Caco-2 (cell line): ENCODE data around the gene KRT71. TPM values are rescaled to one million over a fixed set of nuclear protein-coding genes. Genes with fewer than 3 reads are reported as not detected.

Experiments used
- BruUV-seq: library from RNA; stranded (reverse); fragments of 400-500 nt; replicated peaks from 2 replicates; lab custom pipeline; 2021; lab: Mats Ljungman, UMichigan
- CTCF ChIA-PET: fragments of 300-600 bp; sonication (Branson Sonifier 250); formaldehyde crosslinking; loops from one replicate; lab custom pipeline; 2022; ENCODE audit warnings: antibody characterized with exemption; lab: Charles Lee
- POLR2A ChIA-PET: fragments of 300-600 bp; sonication (Branson Sonifier 250); formaldehyde crosslinking; loops from one replicate; lab custom pipeline; 2022; ENCODE audit warnings: antibody characterized with exemption; lab: Charles Lee
- DNase-seq, 2 experiments: peaks; one replicate each; pipeline versions ENCODE4 v3.0.0 to v3.0.0-alpha.2; 2020 to 2022
- H3K27me3 ChIP-seq: replicated peaks from 2 replicates; pipeline ENCODE4 v1.6.0; 2011; ENCODE audit warnings: low read length; ENCODE audit not compliant: control insufficient read depth, insufficient read depth
- H3K36me3 ChIP-seq: 2 replicates; pipeline ENCODE4 v1.5.1; 2011; ENCODE audit warnings: low read length; ENCODE audit not compliant: control insufficient read depth, insufficient read depth
- H3K4me1 ChIP-seq: fragments of 250-450 bp; sonication (Bioruptor Pico); 2 replicates; pipeline ENCODE4 v1.5.1; 2020; ENCODE audit warnings: mild to moderate bottlenecking
- H3K4me3 ChIP-seq: 2 replicates; pipeline ENCODE4 v1.5.1; 2011; ENCODE audit warnings: low read depth, mild to moderate bottlenecking, control low read depth, low read length
- H3K9me3 ChIP-seq: fragments of 250-450 bp; sonication (Bioruptor Pico); 2 replicates; pipeline ENCODE4 v1.5.1; 2020; ENCODE audit warnings: mild to moderate bottlenecking, moderate library complexity
- H3K27ac Mint-ChIP-seq: one replicate; pipeline ENCODE4 v1.8.0; 2022; ENCODE audit warnings: mixed read lengths; ENCODE audit not compliant: unreplicated experiment
- H3K27me3 Mint-ChIP-seq: one replicate; pipeline ENCODE4 v1.8.0; 2022; ENCODE audit warnings: mixed read lengths; ENCODE audit not compliant: insufficient read depth, unreplicated experiment
- H3K36me3 Mint-ChIP-seq: one replicate; pipeline ENCODE4 v1.8.0; 2022; ENCODE audit warnings: mild to moderate bottlenecking, mixed read lengths; ENCODE audit not compliant: insufficient read depth, unreplicated experiment
- H3K4me1 Mint-ChIP-seq: one replicate; pipeline ENCODE4 v1.8.0; 2022; ENCODE audit warnings: low read depth, mixed read lengths; ENCODE audit not compliant: unreplicated experiment
- H3K4me3 Mint-ChIP-seq: one replicate; pipeline ENCODE4 v1.8.0; 2022; ENCODE audit warnings: mild to moderate bottlenecking, moderate library complexity, mixed read lengths; ENCODE audit not compliant: unreplicated experiment
- H3K9me3 Mint-ChIP-seq: one replicate; pipeline ENCODE4 v1.8.0; 2022; ENCODE audit warnings: mixed read lengths; ENCODE audit not compliant: unreplicated experiment
- intact Hi-C: fragments of 100-400 bp; cut with micrococcal nuclease; formaldehyde crosslinking; loops from one replicate; pipeline ENCODE4 v1.10.0; 2022; ENCODE audit not compliant: unreplicated experiment
- total RNA-seq: library from RNA; stranded (reverse); gene quantifications from 2 replicates; pipeline ENCODE4 v1.2.3, GENCODE V29; 2022
- TF ChIP-seq, protein P1 (sequence below), 2 experiments: fragments of 200-600 bp in 1 of 2; IDR thresholded peaks; 1 replicate in 1 of 2; 2 replicates in 1 of 2; pipeline versions ENCODE4 v1.5.1 to v1.8.0; 2011 to 2022; ENCODE audit warnings: antibody characterized with exemption in 1 of 2, control low read depth in 1 of 2, inconsistent platforms in 1 of 2, low read depth in 1 of 2, low read length in 1 of 2, mild to moderate bottlenecking in 1 of 2, moderate library complexity in 1 of 2; ENCODE audit not compliant: insufficient read depth in 1 of 2, severe bottlenecking in 1 of 2, unreplicated experiment in 1 of 2

The KRT71 gene
- total RNA-seq, 1 experiment from 2014 or later: 1.2 TPM

DNA sequence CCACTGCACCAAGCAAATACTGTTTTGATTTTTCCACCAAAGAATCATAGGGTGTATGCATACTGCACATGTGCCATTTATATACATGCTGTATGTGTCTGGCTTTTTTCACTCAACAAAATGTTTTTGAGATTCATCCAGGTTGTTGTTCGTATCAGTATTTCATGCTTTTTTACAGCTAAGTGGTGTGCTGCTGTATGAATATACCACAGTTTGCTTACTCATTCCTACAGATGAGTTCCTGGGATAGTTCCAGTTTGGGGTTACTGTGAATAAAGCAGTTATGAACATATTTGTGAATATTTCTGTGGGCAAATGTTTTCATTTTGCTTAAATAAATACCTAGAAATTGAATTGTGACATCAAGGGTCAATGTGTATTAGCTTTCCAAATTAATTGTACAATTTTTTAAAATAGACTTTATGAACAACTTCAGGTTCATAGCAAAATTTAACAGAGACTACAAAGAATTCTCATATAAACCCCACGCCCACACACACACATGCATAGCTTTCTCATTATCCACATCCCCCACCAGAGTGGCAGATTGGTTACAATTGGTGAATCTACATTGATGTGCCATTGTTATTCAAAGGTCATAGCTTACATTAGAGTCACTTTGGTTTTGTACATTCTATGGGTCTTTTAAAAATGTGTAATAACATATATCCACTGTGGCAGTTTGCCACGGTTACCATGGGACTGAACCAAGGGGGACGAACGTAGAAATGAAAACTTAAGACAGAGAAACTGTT lies 53.0 kb downstream of the KRT71 start:
- POLR2A ChIA-PET: no interaction called here
- TF ChIP-seq, protein P1, sequence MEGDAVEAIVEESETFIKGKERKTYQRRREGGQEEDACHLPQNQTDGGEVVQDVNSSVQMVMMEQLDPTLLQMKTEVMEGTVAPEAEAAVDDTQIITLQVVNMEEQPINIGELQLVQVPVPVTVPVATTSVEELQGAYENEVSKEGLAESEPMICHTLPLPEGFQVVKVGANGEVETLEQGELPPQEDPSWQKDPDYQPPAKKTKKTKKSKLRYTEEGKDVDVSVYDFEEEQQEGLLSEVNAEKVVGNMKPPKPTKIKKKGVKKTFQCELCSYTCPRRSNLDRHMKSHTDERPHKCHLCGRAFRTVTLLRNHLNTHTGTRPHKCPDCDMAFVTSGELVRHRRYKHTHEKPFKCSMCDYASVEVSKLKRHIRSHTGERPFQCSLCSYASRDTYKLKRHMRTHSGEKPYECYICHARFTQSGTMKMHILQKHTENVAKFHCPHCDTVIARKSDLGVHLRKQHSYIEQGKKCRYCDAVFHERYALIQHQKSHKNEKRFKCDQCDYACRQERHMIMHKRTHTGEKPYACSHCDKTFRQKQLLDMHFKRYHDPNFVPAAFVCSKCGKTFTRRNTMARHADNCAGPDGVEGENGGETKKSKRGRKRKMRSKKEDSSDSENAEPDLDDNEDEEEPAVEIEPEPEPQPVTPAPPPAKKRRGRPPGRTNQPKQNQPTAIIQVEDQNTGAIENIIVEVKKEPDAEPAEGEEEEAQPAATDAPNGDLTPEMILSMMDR (IDR thresholded peaks at IDR 0.05; ENCODE audit: insufficient read depth in 1 of 2, low read depth in 1 of 2, low read length in 1 of 2, severe bottlenecking in 1 of 2, unreplicated experiment in 1 of 2): no peak
- intact Hi-C loops: no loop called here
- Mint-ChIP-seq H3K4me1 (peaks cover 7% of the 10 kb centered on the region), H3K9me3 (peaks cover 6% of the 10 kb centered on the region), H3K4me3 (no peak overlapping the region), H3K36me3 (no peaks in the 10 kb centered on the region), H3K27ac (no peak overlapping the region), H3K27me3 (no peaks in the 10 kb centered on the region)
- Histone ChIP-seq H3K4me1 (peaks cover 13% of the 10 kb centered on the region), H3K27me3 (no peaks in the 10 kb centered on the region), H3K9me3 (no peaks in the 10 kb centered on the region), H3K4me3 (no peak overlapping the region), H3K36me3 (no peaks in the 10 kb centered on the region)
- BruUV-seq: no TSS peak
- DNase-seq: no peak
- CTCF ChIA-PET: no interaction called here

GRCh38 chr12:52498946-52499345 lies 54.0 kb downstream of the KRT71 start:
- no peak for DNase-seq
- Histone ChIP-seq H3K4me3 (no peak overlapping the region), H3K9me3 (no peaks in the 10 kb centered on the region), H3K4me1 (peaks cover 18% of the 10 kb centered on the region), H3K27me3 (no peaks in the 10 kb centered on the region), H3K36me3 (no peaks in the 10 kb centered on the region)
- no TSS peak for BruUV-seq
- Mint-ChIP-seq H3K27me3 (no peaks in the 10 kb centered on the region), H3K4me3 (no peak overlapping the region), H3K36me3 (no peaks in the 10 kb centered on the region), H3K9me3 (peaks cover 6% of the 10 kb centered on the region), H3K27ac (no peak overlapping the region), H3K4me1 (peaks cover 7% of the 10 kb centered on the region)
- ChIA-PET POLR2A (no interaction called here), CTCF (no interaction called here)
- TF ChIP-seq, protein P1 (IDR thresholded peaks at IDR 0.05; ENCODE audit: insufficient read depth in 1 of 2, low read depth in 1 of 2, low read length in 1 of 2, severe bottlenecking in 1 of 2, unreplicated experiment in 1 of 2): no peak
- intact Hi-C loops: no loop called here

- Mint-ChIP-seq H3K4me1 (peaks cover 7% of the 10 kb centered on the region), H3K36me3 (no peaks in the 10 kb centered on the region), H3K27me3 (no peaks in the 10 kb centered on the region), H3K4me3 (no peak overlapping the region), H3K9me3 (peaks cover 6% of the 10 kb centered on the region), H3K27ac (no peak overlapping the region)
- no peaks in the 10 kb centered on the region for H3K36me3 ChIP-seq
- peaks cover 18% of the 10 kb centered on the region for H3K4me1 ChIP-seq
- H3K4me3 ChIP-seq: no peak overlapping the region
- no TSS peak for BruUV-seq
- ChIA-PET CTCF (no interaction called here), POLR2A (no interaction called here)
- DNase-seq: no peak
- TF ChIP-seq, protein P1 (IDR thresholded peaks at IDR 0.05; ENCODE audit: insufficient read depth in 1 of 2, low read depth in 1 of 2, low read length in 1 of 2, severe bottlenecking in 1 of 2, unreplicated experiment in 1 of 2): no peak
- intact Hi-C loops: no loop called here
- no peaks in the 10 kb centered on the region for H3K9me3 ChIP-seq
- no peaks in the 10 kb centered on the region for H3K27me3 ChIP-seq
Observed at GRCh38 chr12:52497975-52498374, 55.0 kb downstream of the KRT71 start.
